ENCODE data around the gene TMEM117.

TMEM117 gene

DNA sequence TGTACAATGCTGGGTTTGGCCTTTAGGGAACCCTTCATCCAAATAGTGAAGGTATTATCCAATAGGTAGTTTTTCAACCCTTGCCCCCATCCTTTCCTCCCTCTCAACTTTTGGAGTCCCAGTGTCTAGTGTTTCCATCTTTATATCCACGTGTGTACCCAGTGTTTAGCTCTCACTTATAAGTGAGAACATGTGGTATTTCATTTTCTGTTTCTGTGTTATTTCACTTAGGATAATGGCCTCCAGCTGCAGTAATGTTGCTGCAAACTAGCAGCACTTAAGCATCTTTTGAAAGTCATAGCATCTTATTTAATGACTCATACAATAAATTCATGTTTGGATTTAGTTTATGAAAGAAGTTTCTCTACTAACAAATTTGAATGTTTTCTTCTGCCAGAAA is 597.8 kb downstream of the TMEM117 start (continued):
- no peak for TF ChIP-seq ZNF571 (tag by site-specific recombination; IDR thresholded peaks at IDR 0.05)
- TF ChIP-seq ZFP37 (tag by site-specific recombination; IDR thresholded peaks at IDR 0.05): no peak
- TF ChIP-seq ZNF624 (tag by site-specific recombination; IDR thresholded peaks at IDR 0.05): no peak

GRCh38 chr12:44436756-44437155 is 600.9 kb downstream of the TMEM117 start:
- Histone ChIP-seq H3K4me3 (ENCODE audit: low read depth, low read length) (no peak overlapping the region), H3K4me1 (ENCODE audit: control insufficient read depth, insufficient read depth, low read length) (no peaks in the 10 kb centered on the region), H3K9me3 (ENCODE audit: control insufficient read depth, insufficient read depth, low read depth, low read length) (no peaks in the 10 kb centered on the region), H3K27ac (ENCODE audit: extremely low read depth, low read depth, low read length) (no peak overlapping the region), H3K36me3 (ENCODE audit: control insufficient read depth in 2 of 2, insufficient read depth in 1 of 2, low read length in 2 of 2) (no peaks in the 10 kb centered on the region)
- no peak for TF ChIP-seq ZBTB44 (tag by site-specific recombination; IDR thresholded peaks at IDR 0.05)
- no peak for TF ChIP-seq ZNF837 (tag by site-specific recombination; IDR thresholded peaks at IDR 0.05)
- TF ChIP-seq EGR2 (tag by site-specific recombination; IDR thresholded peaks at IDR 0.05; ENCODE audit: low read depth): no peak
- TF ChIP-seq ZNF138 (tag by site-specific recombination; IDR thresholded peaks at IDR 0.05; ENCODE audit: borderline replicate concordance): no peak
- TF ChIP-seq ZNF580 (tag by site-specific recombination; IDR thresholded peaks at IDR 0.05): no peak
- no peak for TF ChIP-seq ZNF155 (tag by site-specific recombination; IDR thresholded peaks at IDR 0.05)
- no peak for TF ChIP-seq ZNF558 (tag by site-specific recombination; IDR thresholded peaks at IDR 0.05)
- TF ChIP-seq ZNF560 (tag by site-specific recombination; IDR thresholded peaks at IDR 0.05; ENCODE audit: borderline replicate concordance): no peak
- ChIA-PET POLR2A (no interaction called here), CTCF (interaction anchor here (1.0 kb wide), 1 partner anchor 513 kb away, joined by 3 read pairs; no protein-coding TSS in a partner anchor)
